Neuronal stem cell (in vitro differentiated cells): Measurements from ENCODE around the gene PSAPL1.

Source experiments
- DNase-seq: peaks from one replicate; pipeline ENCODE4 v3.0.0-alpha.2; 2013; ENCODE audit warnings: low spot score
- H2AFZ ChIP-seq: one replicate; pipeline ENCODE4 v1.6.1; 2013; ENCODE audit warnings: mild to moderate bottlenecking, low read length, inconsistent platforms
- H2AK5ac ChIP-seq: 2 replicates; pipeline ENCODE4 v1.6.1; 2013; ENCODE audit warnings: low read depth, mild to moderate bottlenecking, inconsistent platforms, low read length, moderate library complexity, mixed read lengths
- H2BK120ac ChIP-seq: 2 replicates; pipeline ENCODE4 v1.6.1; 2013; ENCODE audit warnings: low read depth, mild to moderate bottlenecking, inconsistent platforms, low read length, moderate library complexity, mixed read lengths
- H2BK12ac ChIP-seq: one replicate; pipeline ENCODE4 v1.6.1; 2013; ENCODE audit warnings: low read length, inconsistent platforms
- H2BK15ac ChIP-seq: 2 replicates; pipeline ENCODE4 v1.6.1; 2013; ENCODE audit warnings: mild to moderate bottlenecking, low read length, inconsistent platforms, mixed read lengths
- H2BK5ac ChIP-seq: one replicate; pipeline ENCODE4 v1.6.1; 2013; ENCODE audit warnings: inconsistent platforms, mild to moderate bottlenecking, low read length, moderate library complexity
- H3K14ac ChIP-seq: one replicate; pipeline ENCODE4 v1.6.1; 2013; ENCODE audit warnings: low read length, inconsistent platforms
- H3K18ac ChIP-seq: 2 replicates; pipeline ENCODE4 v1.6.1; 2013; ENCODE audit warnings: low read length, inconsistent platforms
- H3K23ac ChIP-seq: 2 replicates; pipeline ENCODE4 v1.6.1; 2013; ENCODE audit warnings: low read depth, mild to moderate bottlenecking, mixed read lengths, low read length, inconsistent platforms; ENCODE audit not compliant: poor library complexity
- H3K27ac ChIP-seq: replicated peaks from 3 replicates; pipeline ENCODE4 v1.5.1; 2013; ENCODE audit warnings: low read length, inconsistent platforms
- H3K27me3 ChIP-seq, 3 experiments: 2 replicates each; pipeline ENCODE4 v1.6.1; 2013; ENCODE audit warnings: low read length in 3 of 3, mild to moderate bottlenecking in 2 of 3, inconsistent platforms in 1 of 3, low read depth in 1 of 3, mixed read lengths in 1 of 3, moderate library complexity in 1 of 3; ENCODE audit not compliant: control insufficient read depth in 3 of 3, insufficient read depth in 3 of 3
- H3K36me3 ChIP-seq, 2 donors: replicated peaks in 1 of 2; 2 replicates each; pipeline ENCODE4 v1.6.1; 2013; ENCODE audit warnings: low read length in 2 of 2; ENCODE audit not compliant: control insufficient read depth in 2 of 2, insufficient read depth in 2 of 2
- H3K4ac ChIP-seq: 2 replicates; pipeline ENCODE4 v1.6.1; 2013; ENCODE audit warnings: inconsistent platforms, mild to moderate bottlenecking, low read length, moderate library complexity
- H3K4me1 ChIP-seq, 2 donors: 1 replicate in 1 of 2; 2 replicates in 1 of 2; pipeline ENCODE4 v1.6.1; 2013; ENCODE audit warnings: low read length in 2 of 2, low read depth in 1 of 2; ENCODE audit not compliant: control insufficient read depth in 2 of 2, insufficient read depth in 1 of 2
- H3K4me2 ChIP-seq: one replicate; pipeline ENCODE4 v1.6.1; 2013; ENCODE audit warnings: mild to moderate bottlenecking, low read length, inconsistent platforms; ENCODE audit not compliant: insufficient read depth, poor library complexity, severe bottlenecking
- H3K4me3 ChIP-seq, 2 donors: 2 replicates each; pipeline ENCODE4 v1.5.1; 2013; ENCODE audit warnings: low read length in 2 of 2, mild to moderate bottlenecking in 2 of 2, inconsistent platforms in 1 of 2, moderate library complexity in 1 of 2
- H3K79me1 ChIP-seq: one replicate; pipeline ENCODE4 v1.6.1; 2013; ENCODE audit warnings: low read depth, mild to moderate bottlenecking, inconsistent platforms, low read length, moderate library complexity
- H3K9ac ChIP-seq: one replicate; pipeline ENCODE4 v1.6.1; 2013; ENCODE audit warnings: mild to moderate bottlenecking, low read depth, low read length, inconsistent platforms; ENCODE audit not compliant: poor library complexity
- H3K9me3 ChIP-seq, 2 donors: replicated peaks in 1 of 2; 2 replicates each; pipeline versions ENCODE3 to v1.6.1; 2013; ENCODE audit warnings: low read length in 2 of 2, mild to moderate bottlenecking in 2 of 2, inconsistent platforms in 1 of 2, low read depth in 1 of 2, mixed read lengths in 1 of 2, moderate library complexity in 1 of 2; ENCODE audit not compliant: control insufficient read depth in 2 of 2, insufficient read depth in 1 of 2
- H4K8ac ChIP-seq: one replicate; pipeline ENCODE4 v1.6.1; 2013; ENCODE audit warnings: low read depth, mild to moderate bottlenecking, inconsistent platforms, low read length, moderate library complexity
- H4K91ac ChIP-seq: one replicate; pipeline ENCODE4 v1.6.1; 2013; ENCODE audit warnings: low read length, low read depth, mild to moderate bottlenecking, inconsistent platforms; ENCODE audit not compliant: poor library complexity
- WGBS, 2 donors: extraction: QIAGEN DNeasy Blood & Tissue Kit; methylation state at CpG; one replicate each; pipeline ENCODE4 v1.1.7; 2013; ENCODE audit warnings: missing lambda C conversion rate in 2 of 2, mixed read lengths in 1 of 2; ENCODE audit not compliant: insufficient read length in 2 of 2, insufficient replicate concordance in 1 of 2; ENCODE audit errors: extremely low coverage in 2 of 2; 5-methylcytosine and 5-hydroxymethylcytosine counted together

The PSAPL1 gene

DNA sequence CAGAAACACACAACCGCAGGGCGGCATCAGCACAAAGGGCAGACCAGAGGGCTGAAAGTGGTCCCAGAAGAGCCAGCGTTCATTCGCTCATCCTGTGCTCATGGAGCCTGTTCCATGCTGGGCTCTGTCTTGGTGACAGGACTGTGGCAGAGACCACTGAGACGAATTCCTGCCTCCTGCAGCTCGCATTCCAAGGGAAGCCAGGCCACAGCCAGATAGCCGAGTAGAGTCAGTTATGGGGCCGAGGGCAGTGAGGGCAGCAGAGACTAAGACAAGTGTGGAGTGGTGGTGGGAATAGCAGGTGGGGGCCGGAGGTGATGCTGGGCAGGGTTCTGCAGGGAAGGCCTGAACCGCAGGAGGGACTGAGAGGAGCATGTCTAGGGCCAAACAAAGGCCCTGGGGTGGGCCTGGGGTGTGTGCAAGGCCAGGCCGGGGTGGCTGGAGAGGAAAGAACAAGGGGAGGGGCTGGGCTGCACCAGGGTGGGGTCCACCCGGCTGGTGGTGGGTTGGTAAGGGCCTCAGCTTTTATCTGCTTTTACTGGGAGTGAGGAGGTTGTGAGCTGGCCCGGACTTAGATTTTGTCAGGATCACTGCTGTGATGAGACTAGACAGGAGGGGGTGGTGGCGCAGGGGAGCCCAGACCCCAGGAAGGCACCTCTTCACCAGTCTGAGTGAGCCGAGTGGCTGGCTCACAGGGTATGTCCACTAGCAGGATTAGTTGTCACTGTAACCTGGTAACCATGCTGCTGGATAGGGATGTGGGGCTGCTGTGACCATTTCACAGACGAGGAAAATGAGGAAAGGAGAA lies 6.3 kb downstream of the PSAPL1 start:
- Histone ChIP-seq H3K14ac (peak overlapping the region; percentile 26), H4K91ac (no peak overlapping the region)

DNA sequence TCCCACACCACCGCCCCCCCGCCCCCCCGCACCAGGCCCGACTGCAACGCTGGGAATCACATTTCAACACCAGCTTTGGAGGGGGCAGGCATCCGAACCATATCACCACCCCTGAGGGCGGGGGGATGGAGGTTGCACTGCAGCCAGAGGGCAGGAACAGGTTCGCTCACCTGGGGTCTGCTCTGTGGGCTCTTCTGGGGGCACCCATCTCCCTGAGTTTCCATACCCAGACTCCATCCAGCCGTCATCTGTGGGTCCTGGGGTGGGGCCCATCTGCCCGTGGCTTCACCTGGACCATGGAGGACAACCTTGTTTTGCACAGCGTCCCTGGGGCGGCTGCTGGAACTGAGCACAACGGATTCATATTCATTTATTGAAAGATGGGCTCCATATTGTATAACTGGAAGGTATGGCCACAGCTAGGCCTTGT lies 6.9 kb downstream of the PSAPL1 start:
- Histone ChIP-seq H3K27ac (no peak overlapping the region), H3K4me1 (peaks cover 0 to 18% of the 10 kb centered on the region in 2 donors), H3K4me3 (no peak overlapping the region), H4K91ac (no peak overlapping the region), H2BK5ac (no peak overlapping the region), H4K8ac (no peak overlapping the region), H3K9ac (peak overlapping the region; percentile 45), H3K79me1 (peaks cover 2% of the 10 kb centered on the region), H3K4me2 (no peak overlapping the region), H2AFZ (no peak overlapping the region), H2BK15ac (peak overlapping the region; percentile 79), H3K23ac (no peak overlapping the region), H2AK5ac (peak overlapping the region; percentile 96), H3K4ac (no peak overlapping the region), H3K9me3 (no peaks in the 10 kb centered on the region), H3K36me3 (no peaks in the 10 kb centered on the region), H3K14ac (no peak overlapping the region), H3K27me3 (no peaks in the 10 kb centered on the region), H2BK12ac (peak overlapping the region; percentile 14), H3K18ac (peak overlapping the region; percentile 74), H2BK120ac (no peak overlapping the region)
- no CpG with 5 or more reads among the region's 13 CpGs for WGBS, 2 donors
- DNase-seq = no peak

More for the DNA sequence above, 6.3 kb downstream of the PSAPL1 start:
- Histone ChIP-seq H3K4me1 (peaks cover 0 to 18% of the 10 kb centered on the region in 2 donors), H3K79me1 (peaks cover 2% of the 10 kb centered on the region), H3K9ac (peak overlapping the region; percentile 45), H2BK12ac (no peak overlapping the region), H2BK15ac (peak overlapping the region; percentile 79), H3K18ac (peak overlapping the region; percentile 74), H2BK5ac (no peak overlapping the region), H3K4ac (no peak overlapping the region), H3K23ac (no peak overlapping the region), H2BK120ac (peak overlapping the region; percentile 65), H3K27ac (no peak overlapping the region), H3K4me3 (no peak overlapping the region), H3K36me3 (no peaks in the 10 kb centered on the region), H4K8ac (no peak overlapping the region), H2AFZ (no peak overlapping the region), H3K27me3 (no peaks in the 10 kb centered on the region), H3K4me2 (no peak overlapping the region), H3K9me3 (no peaks in the 10 kb centered on the region), H2AK5ac (peak overlapping the region; percentile 96)
- WGBS, 2 donors = no CpG with 5 or more reads among the region's 16 CpGs
- DNase-seq = peak; percentile 24

GRCh38 chr4:7427361-7427760 lies 7.4 kb downstream of the PSAPL1 start:
- Histone ChIP-seq H3K9me3 (no peaks in the 10 kb centered on the region), H3K36me3 (no peaks in the 10 kb centered on the region), H3K14ac (no peak overlapping the region), H4K91ac (no peak overlapping the region), H2AK5ac (peak overlapping the region; percentile 96), H2AFZ (no peak overlapping the region), H3K27ac (no peak overlapping the region), H2BK15ac (peak overlapping the region; percentile 79), H3K4me3 (no peak overlapping the region), H3K4me2 (no peak overlapping the region), H2BK120ac (no peak overlapping the region), H3K18ac (peak overlapping the region; percentile 49), H3K4me1 (peaks cover 0 to 18% of the 10 kb centered on the region in 2 donors), H2BK5ac (peak overlapping the region; percentile 48), H3K9ac (no peak overlapping the region), H4K8ac (no peak overlapping the region), H3K4ac (no peak overlapping the region), H3K27me3 (no peaks in the 10 kb centered on the region), H3K23ac (no peak overlapping the region), H2BK12ac (no peak overlapping the region), H3K79me1 (peaks cover 2% of the 10 kb centered on the region)
- no peak for DNase-seq
- WGBS, 2 donors = no CpG with 5 or more reads among the region's 10 CpGs

DNA sequence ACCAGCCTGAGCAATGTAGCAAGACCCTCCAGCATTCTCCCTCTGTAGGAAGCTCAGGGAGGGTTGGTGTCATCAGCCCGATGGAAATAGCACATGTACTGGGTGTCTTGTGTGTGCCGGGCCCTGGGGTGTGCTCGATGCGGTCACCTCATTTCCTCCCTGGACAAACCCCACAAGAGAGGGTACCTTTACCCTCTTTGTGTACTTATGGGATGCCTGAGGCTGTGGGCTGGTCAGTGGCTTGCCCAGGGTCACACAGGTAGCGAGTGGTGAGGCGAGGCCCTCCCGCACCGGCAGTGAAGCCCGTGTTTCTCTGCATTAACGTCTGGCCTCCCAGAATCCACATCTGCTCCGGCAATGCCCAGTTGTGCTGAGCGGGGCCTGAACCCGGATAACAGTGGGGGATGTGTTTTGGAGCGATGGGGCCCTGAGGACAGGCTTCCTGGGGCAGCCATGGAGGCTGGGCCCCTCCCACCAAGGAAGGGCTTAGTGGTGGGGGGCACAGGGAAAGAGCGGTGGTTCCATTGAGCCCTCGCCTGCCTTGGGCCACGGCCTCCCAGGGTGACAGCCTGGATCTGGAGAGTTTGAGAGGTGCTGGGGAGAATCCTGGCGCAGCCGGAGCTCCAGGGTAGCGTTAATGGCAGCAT lies 8.1 kb downstream of the PSAPL1 start:
- Histone ChIP-seq H3K4ac (no peak overlapping the region), H2AFZ (no peak overlapping the region), H3K18ac (peak overlapping the region; percentile 49), H4K8ac (no peak overlapping the region), H3K27ac (no peak overlapping the region), H3K14ac (no peak overlapping the region), H2AK5ac (peak overlapping the region; percentile 96), H3K9me3 (no peaks in the 10 kb centered on the region), H4K91ac (no peak overlapping the region), H3K4me2 (no peak overlapping the region), H3K79me1 (peaks cover 2% of the 10 kb centered on the region), H2BK120ac (no peak overlapping the region), H3K36me3 (no peaks in the 10 kb centered on the region), H3K4me1 (peaks cover 0 to 18% of the 10 kb centered on the region in 2 donors), H2BK5ac (peak overlapping the region; percentile 48), H2BK15ac (peak overlapping the region; percentile 79), H2BK12ac (no peak overlapping the region), H3K4me3 (no peak overlapping the region), H3K9ac (no peak overlapping the region), H3K23ac (no peak overlapping the region), H3K27me3 (no peaks in the 10 kb centered on the region)
- no CpG with 5 or more reads among the region's 20 CpGs for WGBS, 2 donors
- DNase-seq = no peak
